SU-DHL-6 (cell line): Measurements from ENCODE around the gene NAGPA.

Source experiments
- CTCF ChIP-seq: fragments of 200-600 bp; sonication (generic); IDR thresholded peaks from one replicate; pipeline ENCODE4 v1.5.1; 2017; ENCODE audit warnings: antibody characterized with exemption, mild to moderate bottlenecking, low read length, moderate library complexity; ENCODE audit not compliant: insufficient read depth, poor library complexity, severe bottlenecking
- EZH2phosphoT487 ChIP-seq: fragments of 200-600 bp; sonication (generic), shearing (Covaris generic); conservative IDR thresholded peaks from 2 replicates; pipeline ENCODE4 v1.6.1; 2018; ENCODE audit warnings: mild to moderate bottlenecking, antibody characterized with exemption, low read length, moderate library complexity, mixed read lengths

DNA sequence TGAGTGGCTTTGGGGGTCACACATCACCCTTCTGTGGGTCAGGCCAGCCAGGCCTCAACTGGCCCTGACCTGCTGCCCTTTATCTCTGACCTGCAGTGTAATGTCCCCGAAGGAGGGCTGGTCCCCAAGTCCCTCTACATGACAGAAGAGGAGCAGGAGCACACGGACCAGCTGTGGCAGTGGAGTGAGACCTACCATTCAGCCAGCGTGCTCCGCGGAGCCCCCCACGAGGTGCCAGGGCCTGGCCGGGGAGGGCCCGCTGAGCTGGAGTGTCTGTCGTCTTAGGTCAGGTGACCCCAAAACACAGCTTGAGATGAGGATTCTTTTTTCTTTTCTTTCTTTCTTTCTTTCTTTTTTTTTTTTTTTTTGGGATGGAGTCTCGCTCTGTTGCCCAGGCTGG lies 26.5 kb downstream of the NAGPA start:
- TF ChIP-seq EZH2phosphoT487 (no peak), CTCF (no peak)
